HG03066 (cell line): ENCODE data around the gene UTS2R.
"Not testable (repeated sequence)": the region's sequence is repeated elsewhere in the genome, so short reads cannot be mapped to it uniquely, and the experiment has no call there.

Experiments
- ATAC-seq: cut with Tn5 transposase; IDR thresholded peaks from one replicate; pipeline ENCODE4 v1.9.1; 2021; ENCODE audit warnings: low read depth; ENCODE audit not compliant: unreplicated experiment

UTS2R gene

GRCh38 chr17:82403662-82404660, 32.4 kb downstream of the UTS2R start:
- no peak for ATAC-seq

GRCh38 chr17:82405051-82405450, 33.5 kb downstream of the UTS2R start:
- ATAC-seq: no peak

- no peak for ATAC-seq
These were observed 34.6 kb downstream of the UTS2R start for GRCh38 chr17:82406131-82406671.

- no peak for ATAC-seq
These were observed 35.7 kb downstream of the UTS2R start for GRCh38 chr17:82407255-82407654.

GRCh38 chr17:82408288-82408937, 36.8 kb downstream of the UTS2R start:
- no peak for ATAC-seq

- no peak for ATAC-seq
These were observed 37.4 kb downstream of the UTS2R start for GRCh38 chr17:82408938-82409318.

GRCh38 chr17:82410014-82410716, 38.6 kb downstream of the UTS2R start:
- ATAC-seq: no peak

- ATAC-seq: no peak
These were observed 40.0 kb downstream of the UTS2R start for GRCh38 chr17:82411396-82412053.

- ATAC-seq: not testable (repeated sequence)
These were observed 40.5 kb downstream of the UTS2R start for GRCh38 chr17:82412081-82412480.

GRCh38 chr17:82412535-82413520, 41.3 kb downstream of the UTS2R start:
- ATAC-seq: no peak

GRCh38 chr17:82414548-82415281, 43.1 kb downstream of the UTS2R start:
- no peak for ATAC-seq

GRCh38 chr17:82415336-82415735, 43.8 kb downstream of the UTS2R start:
- no peak for ATAC-seq

GRCh38 chr17:82415786-82416185, 44.2 kb downstream of the UTS2R start:
- no peak for ATAC-seq

- ATAC-seq: no peak
These were observed 44.7 kb downstream of the UTS2R start for GRCh38 chr17:82416264-82416663.

GRCh38 chr17:82416771-82417170, 45.2 kb downstream of the UTS2R start:
- ATAC-seq: no peak

GRCh38 chr17:82418001-82418986, 46.7 kb downstream of the UTS2R start, which contains the start of the genes HEXD and OGFOD3:
TSS of gene HEXD (plus strand) at chr17:82418347. CDS start at chr17:82419800, 1,453 bp downstream.
TSS of gene OGFOD3 (minus strand) at chr17:82418586. CDS start at chr17:82418485, 101 bp downstream.
- peak; percentile 66 for ATAC-seq

GRCh38 chr17:82419540-82419939, 48.0 kb downstream of the UTS2R start:
- ATAC-seq: no peak
